Bone marrow (tissue), 2 donors: ENCODE results near the gene BAG5.
A peak's percentile ranks its signal among the peaks of the same experiment; 100 is the strongest.
"Not testable (repeated sequence)": the region's sequence is repeated elsewhere in the genome, so short reads cannot be mapped to it uniquely, and the experiment has no call there.

ENCODE experiments used
- DNase-seq, 2 donors: peaks; one replicate each; lab custom pipeline; 2025; lab: John Stamatoyannopoulos, UW

The BAG5 gene

GRCh38 chr14:103522649-103523574 is 39.5 kb downstream of the BAG5 start, which contains the start of gene CKB:
CKB (minus strand) TSS chr14:103522830; CDS start chr14:103522493, 337 bp downstream.
- DNase-seq: no peak

DNA sequence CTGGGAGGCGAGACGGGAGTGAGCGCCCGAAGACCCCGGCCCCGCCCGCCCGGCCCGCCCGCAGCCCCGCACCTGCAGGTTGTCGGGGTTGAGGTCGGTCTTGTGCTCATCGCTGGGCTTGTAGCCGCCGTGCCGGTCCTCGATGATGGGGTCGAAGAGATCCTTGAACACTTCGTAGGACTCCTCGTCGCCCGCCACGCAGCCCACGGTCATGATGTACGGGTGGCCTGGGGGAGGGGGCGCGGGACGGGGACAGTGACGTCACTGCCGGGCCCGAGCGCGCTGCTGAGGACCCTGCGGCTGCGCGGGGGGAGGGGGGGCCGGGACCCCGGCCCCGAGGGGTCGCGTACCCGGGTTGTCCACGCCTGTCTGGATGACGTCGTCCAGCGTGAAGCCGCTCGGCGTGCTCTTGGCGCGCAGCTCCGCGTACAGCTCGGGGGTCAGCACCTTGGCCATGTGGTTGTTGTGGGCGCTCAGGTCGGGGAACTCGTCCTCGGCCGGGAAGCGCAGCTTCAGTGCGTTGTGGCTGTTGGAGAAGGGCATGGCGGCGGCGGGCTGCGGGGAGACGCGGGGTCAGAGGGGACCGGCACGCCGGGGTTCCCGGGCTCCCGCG is 40.4 kb downstream of the BAG5 start:
- no peak for DNase-seq

- DNase-seq: no peak
Observed at GRCh38 chr14:103521438-103521950, 41.0 kb downstream of the BAG5 start.

GRCh38 chr14:103520657-103521437 is 41.6 kb downstream of the BAG5 start:
- DNase-seq: peak; percentile 46 to 58

GRCh38 chr14:103520269-103520656 is 42.2 kb downstream of the BAG5 start:
- DNase-seq: no peak

GRCh38 chr14:103519837-103520212 is 42.6 kb downstream of the BAG5 start:
- no peak for DNase-seq

DNA sequence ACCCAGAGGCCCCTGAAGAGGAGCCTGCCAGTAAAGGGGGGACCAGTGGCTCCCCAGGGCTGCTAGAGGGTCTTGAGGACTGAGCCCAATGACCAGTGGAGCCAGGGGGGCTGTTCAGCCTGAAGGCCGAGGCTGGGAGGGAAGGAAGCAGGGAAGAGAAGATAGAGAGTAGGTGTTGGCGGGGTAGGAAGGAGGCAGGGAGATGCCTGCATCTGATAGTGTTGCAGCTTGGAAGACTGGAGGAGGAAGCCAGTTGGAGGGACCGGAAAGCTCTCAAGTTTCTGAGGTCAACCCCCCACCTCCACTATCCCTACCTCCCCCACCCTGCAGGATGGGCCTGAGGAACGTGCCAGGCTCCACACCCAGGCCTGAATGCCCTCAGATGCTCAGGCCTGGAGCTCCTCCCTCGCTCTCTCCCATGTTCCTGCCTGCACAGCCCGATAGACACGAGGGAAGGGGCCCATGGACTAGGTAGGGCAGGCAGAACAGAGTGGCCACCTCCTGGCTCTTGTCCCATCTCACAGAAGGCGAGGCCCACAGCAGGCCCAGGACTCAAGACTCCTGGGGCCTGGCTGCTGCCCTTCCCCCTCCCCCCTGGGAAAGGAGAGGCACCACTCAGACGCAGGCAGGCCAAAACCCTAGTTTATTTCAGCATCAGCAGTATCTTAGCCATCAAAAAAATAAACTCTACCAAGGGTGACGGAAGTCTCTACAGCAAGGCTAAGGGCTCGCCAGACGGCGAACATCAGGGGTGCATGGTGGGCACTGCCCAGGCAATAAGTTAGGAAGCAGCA is 43.2 kb downstream of the BAG5 start:
- no peak for DNase-seq

GRCh38 chr14:103518422-103519042 is 43.9 kb downstream of the BAG5 start:
- peak in 1 of 2 donors; percentile 17 for DNase-seq

DNA sequence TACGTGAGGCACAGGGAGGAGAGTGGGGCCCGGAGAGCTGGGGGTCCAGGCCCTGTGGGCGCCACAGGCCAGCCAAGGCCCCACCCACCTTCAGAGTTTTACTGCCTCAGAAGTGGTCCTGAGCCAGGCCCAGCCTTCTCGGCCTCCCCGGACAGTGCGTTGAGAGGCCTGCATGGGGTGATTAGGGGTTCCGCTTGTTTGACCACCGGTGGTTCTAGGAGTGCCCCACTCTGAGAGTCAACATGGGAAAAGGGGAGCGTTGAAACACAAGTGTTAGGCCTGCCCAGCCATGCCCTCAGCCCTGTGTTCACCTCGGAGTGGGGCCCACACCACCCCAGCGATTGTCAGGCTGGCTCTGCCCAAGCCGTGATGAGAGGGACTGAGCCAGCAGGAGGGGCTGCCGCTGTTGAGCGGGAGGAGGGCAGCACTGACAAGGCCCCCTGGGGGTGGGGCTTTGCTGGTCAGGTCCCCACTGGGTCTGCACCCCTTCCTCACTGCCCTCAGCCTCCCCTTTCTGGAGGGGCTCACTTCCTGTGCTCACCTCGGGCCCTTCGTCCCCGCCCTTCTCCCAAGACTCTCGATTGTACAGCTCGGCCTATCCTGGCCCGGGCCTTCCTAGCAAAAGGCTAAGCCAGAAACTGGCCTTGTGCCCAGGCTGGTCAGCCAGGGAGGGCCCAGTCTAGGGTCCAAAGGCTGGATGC is 44.6 kb downstream of the BAG5 start:
- no peak for DNase-seq

- DNase-seq: no peak
Observed at GRCh38 chr14:103517174-103517566, 45.3 kb downstream of the BAG5 start.

DNA sequence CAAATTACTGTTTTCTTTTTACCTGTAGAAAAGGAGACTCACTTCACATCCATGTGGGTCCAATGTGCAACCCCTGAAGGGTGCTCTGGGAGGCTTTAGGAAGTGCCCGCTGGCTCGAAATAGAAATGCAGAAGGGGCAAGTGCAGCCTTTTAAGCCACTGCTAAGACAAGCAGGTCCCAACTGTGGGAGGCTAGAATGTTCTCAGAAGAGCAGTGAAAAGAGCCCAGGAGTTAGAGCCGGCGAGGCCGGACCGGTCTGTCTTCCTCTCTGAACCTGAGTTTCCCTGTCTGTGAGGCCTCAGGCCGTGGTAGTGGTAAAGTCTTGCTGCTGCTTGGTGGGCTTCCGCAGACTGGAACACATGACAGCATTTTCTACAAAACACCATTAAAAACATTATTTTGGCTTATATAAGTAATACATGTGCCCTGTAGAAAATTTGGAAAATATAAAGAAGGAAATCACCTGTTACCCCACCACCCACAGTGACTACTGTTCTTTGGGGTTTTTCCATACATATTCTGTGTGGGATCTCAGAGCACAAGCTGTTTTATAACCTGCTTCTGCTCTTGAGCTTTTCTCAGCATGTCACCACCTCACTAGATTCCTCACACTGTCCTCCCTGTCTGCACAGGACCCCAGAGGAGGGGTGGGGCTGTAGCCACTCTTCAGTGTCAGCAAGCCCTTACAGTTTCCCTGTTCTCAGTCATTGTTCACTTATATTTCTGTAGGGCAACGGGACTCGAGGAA is 45.9 kb downstream of the BAG5 start:
- no peak for DNase-seq

DNA sequence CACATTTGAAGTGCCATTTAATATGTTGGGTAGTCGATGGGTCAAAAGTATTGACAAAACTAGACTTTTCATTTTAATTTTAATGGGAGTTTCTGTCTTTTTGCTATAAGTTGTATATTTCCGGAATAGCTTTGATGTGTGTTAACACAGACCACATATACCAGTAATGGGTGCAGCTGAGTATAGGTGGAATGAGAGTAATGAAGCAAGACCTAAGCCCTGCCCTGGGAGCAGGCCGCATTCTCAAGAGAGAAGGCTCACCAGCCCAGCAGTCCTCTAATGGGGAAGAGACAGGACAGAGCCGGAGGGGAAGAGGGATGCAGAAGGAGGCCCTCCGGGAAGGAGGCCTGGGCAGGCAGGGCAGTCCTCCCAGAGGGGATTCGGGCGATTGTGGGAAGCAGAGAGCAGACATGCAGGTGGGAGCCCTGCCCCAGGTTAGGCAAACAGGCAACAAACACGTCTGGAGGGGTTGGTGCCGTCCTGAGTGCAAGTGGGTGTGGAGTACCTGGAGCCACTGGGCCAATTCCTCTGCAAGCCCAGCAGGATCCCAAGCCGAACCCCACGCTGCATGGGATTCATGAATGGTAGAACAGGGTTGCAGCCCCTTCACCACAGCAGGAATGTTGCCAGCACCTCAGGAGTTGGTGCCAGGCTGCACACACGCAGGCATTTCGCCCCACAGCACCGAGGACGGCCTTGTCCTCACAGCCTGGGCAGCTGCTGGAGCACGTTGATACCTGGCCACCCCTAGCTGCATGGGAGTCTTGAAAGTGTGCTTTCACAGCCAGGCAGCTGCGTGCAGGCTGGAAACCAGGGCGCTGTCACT is 47.6 kb downstream of the BAG5 start:
- no peak for DNase-seq

DNA sequence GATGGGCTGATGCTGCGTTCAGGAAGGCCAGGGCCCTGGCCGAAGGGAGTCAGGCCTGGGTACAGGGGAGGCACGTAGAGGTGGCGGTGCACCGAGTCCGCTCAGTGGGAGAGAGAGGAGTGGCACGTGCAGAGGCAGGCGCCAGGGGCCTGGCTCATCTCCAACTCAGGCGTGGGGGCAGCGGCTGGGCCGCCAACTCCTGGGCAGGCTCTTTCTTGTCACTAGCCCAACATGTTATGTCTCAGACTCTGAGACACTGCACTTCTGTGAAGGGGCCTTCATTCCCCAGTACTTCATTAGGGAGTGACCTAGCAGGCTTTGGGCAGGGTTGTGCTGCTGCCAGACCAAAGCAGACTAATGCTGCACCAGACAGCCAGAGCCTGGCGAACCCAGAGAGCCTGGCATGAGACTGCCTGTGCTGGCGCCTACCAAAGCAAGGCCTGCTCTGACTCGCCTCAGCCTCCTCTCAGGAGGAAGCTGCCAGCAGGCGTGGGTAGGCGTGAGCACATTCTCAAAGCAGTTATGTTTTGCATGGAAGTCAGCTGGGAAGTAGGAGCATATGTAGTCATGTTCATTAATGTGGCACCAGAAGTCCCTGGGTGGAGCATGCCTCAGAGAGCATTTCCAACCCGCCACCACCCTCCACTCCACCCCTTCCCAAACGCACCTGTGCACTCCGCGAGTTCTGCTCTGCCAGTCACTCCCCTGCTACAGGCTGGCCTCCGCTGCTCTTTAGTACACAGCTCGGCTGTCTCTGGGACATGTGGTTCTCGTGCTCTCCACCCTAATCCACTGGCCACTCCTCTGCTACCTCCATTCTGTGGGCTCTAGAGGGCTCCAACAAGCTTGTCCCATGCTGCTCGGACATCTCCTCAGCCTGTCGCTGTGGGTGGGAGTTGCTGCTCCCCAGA is 49.5 kb downstream of the BAG5 start:
- no peak for DNase-seq

GRCh38 chr14:103512180-103512579 is 50.3 kb downstream of the BAG5 start:
- not testable (repeated sequence) for DNase-seq

- no peak for DNase-seq
Observed at GRCh38 chr14:103510724-103511693, 51.4 kb downstream of the BAG5 start.
